Endothelial cell of umbilical vein (primary cell): ENCODE results near the gene EP400. TPM values are rescaled to one million over a fixed set of nuclear protein-coding genes. Genes with fewer than 3 reads are reported as not detected.

ENCODE experiments used
- BruUV-seq: library from RNA; stranded (reverse); fragments of 400-500 nt; replicated peaks from 2 replicates; lab custom pipeline; 2021; lab: Mats Ljungman, UMichigan
- CTCF ChIA-PET: fragments of 300-600, 350-600 bp; sonication (Branson Sonifier 250); formaldehyde crosslinking; loops from one replicate; lab custom pipeline; 2021; ENCODE audit warnings: antibody characterized with exemption, inconsistent platforms; lab: Charles Lee
- POLR2A ChIA-PET: fragments of 300-600, 350-600 bp; sonication (Branson Sonifier 250); formaldehyde crosslinking; loops from one replicate; lab custom pipeline; 2021; ENCODE audit warnings: antibody characterized with exemption, inconsistent platforms; lab: Charles Lee
- DNase-seq: peaks from one replicate; pipeline ENCODE4 v3.0.0-alpha.2; 2011; ENCODE audit warnings: low read depth, low spot score
- FAIRE-seq: peaks from 2 replicates; lab custom pipeline; 2011; peaks lifted over from hg19 to GRCh38; lab: Jason Lieb, UNC
- H2AFZ ChIP-seq: 2 replicates; pipeline ENCODE4 v1.6.0; 2012; ENCODE audit warnings: low read depth, low read length, control low read depth, inconsistent platforms
- H3K27ac ChIP-seq: 2 replicates; pipeline ENCODE4 v1.5.1; 2011; ENCODE audit warnings: low read depth, mild to moderate bottlenecking, control low read depth, low read length, moderate library complexity; ENCODE audit not compliant: insufficient read depth
- H3K27me3 ChIP-seq, 2 experiments: 2 replicates each; pipeline versions ENCODE4 v1.6.0 to v1.6.1; 2011; ENCODE audit warnings: low read length in 2 of 2, mixed read lengths in 1 of 2; ENCODE audit not compliant: control insufficient read depth in 2 of 2, insufficient read depth in 2 of 2
- H3K36me3 ChIP-seq, 2 experiments: 2 replicates in 1 of 2; 3 replicates in 1 of 2; pipeline ENCODE4 v1.5.1; 2011; ENCODE audit warnings: low read length in 2 of 2, mild to moderate bottlenecking in 1 of 2, moderate library complexity in 1 of 2; ENCODE audit not compliant: control insufficient read depth in 2 of 2, insufficient read depth in 2 of 2; ENCODE audit errors: extremely low read depth in 1 of 2
- H3K4me1 ChIP-seq: 3 replicates; pipeline ENCODE4 v1.5.1; 2011; ENCODE audit warnings: mild to moderate bottlenecking, low read length; ENCODE audit not compliant: control insufficient read depth, insufficient read depth; ENCODE audit errors: extremely low read depth
- H3K4me2 ChIP-seq: 2 replicates; pipeline ENCODE4 v1.6.1; 2011; ENCODE audit warnings: low read length, control low read depth, mixed read lengths; ENCODE audit not compliant: insufficient read depth
- H3K4me3 ChIP-seq, 3 experiments: fragments of 200-600 bp in 1 of 3; sonication (generic), shearing (Covaris generic) in 1 of 3; replicated peaks in 1 of 3; 2 replicates each; pipeline ENCODE4 v1.5.1; 2011 to 2016; ENCODE audit warnings: control low read depth in 3 of 3, low read length in 3 of 3, mild to moderate bottlenecking in 2 of 3, inconsistent platforms in 1 of 3, low read depth in 1 of 3, moderate library complexity in 1 of 3; ENCODE audit not compliant: insufficient read depth in 1 of 3
- H3K79me2 ChIP-seq: 2 replicates; pipeline ENCODE4 v1.6.0; 2012; ENCODE audit warnings: low read length, inconsistent platforms; ENCODE audit not compliant: control insufficient read depth, insufficient read depth
- H3K9ac ChIP-seq: replicated peaks from 2 replicates; pipeline ENCODE3; 2011; ENCODE audit warnings: low read length, control low read depth; ENCODE audit not compliant: insufficient read depth; ENCODE audit errors: extremely low read depth
- H3K9me1 ChIP-seq: replicated peaks from 3 replicates; pipeline ENCODE4 v1.6.0; 2011; ENCODE audit warnings: mild to moderate bottlenecking, low read length; ENCODE audit not compliant: control insufficient read depth, insufficient read depth; ENCODE audit errors: extremely low read depth
- H3K9me3 ChIP-seq: replicated peaks from 2 replicates; pipeline ENCODE4 v1.5.1; 2012; ENCODE audit warnings: low read length, inconsistent platforms; ENCODE audit not compliant: control insufficient read depth, insufficient read depth
- H4K20me1 ChIP-seq: replicated peaks from 2 replicates; pipeline ENCODE3; 2011; ENCODE audit warnings: mild to moderate bottlenecking, low read length; ENCODE audit not compliant: control insufficient read depth, insufficient read depth; ENCODE audit errors: extremely low read depth
- CTCF ChIP-seq, 2 donors: IDR thresholded peaks; 1 replicate in 1 of 2; 2 replicates in 1 of 2; pipeline ENCODE4 v1.5.1; 2011; ENCODE audit warnings: low read length in 2 of 2, mild to moderate bottlenecking in 2 of 2, moderate library complexity in 2 of 2, control low read depth in 1 of 2, inconsistent platforms in 1 of 2, low read depth in 1 of 2; ENCODE audit not compliant: insufficient read depth in 1 of 2; ENCODE audit errors: extremely low read depth in 1 of 2
- EZH2 ChIP-seq: IDR thresholded peaks from 2 replicates; pipeline ENCODE4 v1.6.1; 2012; ENCODE audit warnings: borderline replicate concordance, low read depth, mild to moderate bottlenecking, moderate library complexity, low read length, inconsistent platforms; ENCODE audit not compliant: severe bottlenecking
- FOS ChIP-seq: IDR thresholded peaks from 2 replicates; pipeline ENCODE4 v1.6.1; 2011; ENCODE audit warnings: mild to moderate bottlenecking, low read length, moderate library complexity, borderline replicate concordance; ENCODE audit not compliant: insufficient read depth
- GATA2 ChIP-seq: IDR thresholded peaks from 2 replicates; pipeline ENCODE4 v1.7.0; 2011; ENCODE audit warnings: low read depth, mild to moderate bottlenecking, moderate library complexity, mixed read lengths, low read length; ENCODE audit not compliant: insufficient read length, insufficient read depth
- JUN ChIP-seq: IDR thresholded peaks from 2 replicates; pipeline ENCODE4 v1.6.1; 2011; ENCODE audit warnings: borderline replicate concordance, low read depth; ENCODE audit not compliant: insufficient read length, insufficient read depth
- MYC ChIP-seq: IDR thresholded peaks from one replicate; pipeline ENCODE4 v1.6.1; 2011; ENCODE audit warnings: mild to moderate bottlenecking, low read depth, low read length
- POLR2A ChIP-seq: IDR thresholded peaks from 2 replicates; pipeline ENCODE4 v1.6.1; 2012; ENCODE audit warnings: low read depth, mild to moderate bottlenecking, control low read depth, low read length
- POLR2AphosphoS5 ChIP-seq: IDR thresholded peaks from 2 replicates; pipeline ENCODE4 v1.6.1; 2012; ENCODE audit warnings: low read depth, mild to moderate bottlenecking, control low read depth, low read length, moderate library complexity; ENCODE audit not compliant: insufficient read depth
- dilution Hi-C: fragments of 300-500 bp; cut with MboI; formaldehyde crosslinking; loops from one replicate; pipeline ENCODE4 v1.15.0; 2019; ENCODE audit warnings: low sequenced_read_pairs; ENCODE audit not compliant: extremely low pct_ligation_motif_present
- intact Hi-C: fragments of 100-400 bp; cut with micrococcal nuclease; formaldehyde crosslinking; loops from one replicate; pipeline ENCODE4 v1.10.0; 2022
- polyA plus RNA-seq, 4 experiments: library from polyadenylated mRNA; depleted of rRNA in 3 of 4; stranded (reverse) in 3 of 4; unstranded in 1 of 4; fragments of >200 nt; gene quantifications; 2 replicates each; pipeline versions ENCODE4 v1.2.1 to v1.2.3, GENCODE V29; 2011 to 2012; ENCODE audit warnings: missing spikeins in 1 of 4
- total RNA-seq: library from RNA; stranded (reverse); gene quantifications from 2 replicates; pipeline ENCODE4 v1.2.3, GENCODE V29; 2021

Gene EP400
- total and polyA plus RNA-seq, 2 donors (not counting 3 experiments of a cell fraction or from before 2014, with no cell fraction given), result 9.0 to 57.7 TPM

- no peak overlapping the region for H3K4me2 ChIP-seq
- no peaks in the 10 kb centered on the region for H4K20me1 ChIP-seq
- H3K4me3 ChIP-seq, result no peak overlapping the region
- H2AFZ ChIP-seq, result no peak overlapping the region
- dilution Hi-C loops, result no loop called here
- H3K79me2 ChIP-seq, result no peaks in the 10 kb centered on the region
- no peak for TF ChIP-seq EZH2
- no peak for TF ChIP-seq CTCF (IDR thresholded peaks at IDR 0.05; ENCODE audit: extremely low read depth in 1 of 2, insufficient read depth in 1 of 2, low read depth in 1 of 2, low read length in 2 of 2)
- TF ChIP-seq JUN, result no peak
- TF ChIP-seq FOS, result no peak
- no peak for TF ChIP-seq POLR2A
- no peak for TF ChIP-seq MYC
- H3K9me3 ChIP-seq, result no peaks in the 10 kb centered on the region
- ChIA-PET POLR2A (interaction anchor here (0.6 kb wide), 1 partner anchor 12 kb away, joined by 8 read pairs; no protein-coding TSS in a partner anchor), CTCF (no interaction called here)
- DNase-seq (no peak), FAIRE-seq (no peak)
- H3K36me3 ChIP-seq, result peaks cover 0 to 29% of the 10 kb centered on the region in 2 experiments
- no peaks in the 10 kb centered on the region for H3K4me1 ChIP-seq
- no peaks in the 10 kb centered on the region for H3K9me1 ChIP-seq
- no TSS peak for BruUV-seq
- no peak overlapping the region for H3K9ac ChIP-seq
- no peaks in the 10 kb centered on the region for H3K27me3 ChIP-seq
- H3K27ac ChIP-seq, result no peak overlapping the region
- intact Hi-C loops, result no loop called here
Observed at GRCh38 chr12:131942671-131943070, 7.1 kb upstream of the EP400 start.

GRCh38 chr12:131943389-131943788 lies 6.4 kb upstream of the EP400 start:
- ChIA-PET POLR2A (no interaction called here), CTCF (no interaction called here)
- H3K4me1 ChIP-seq, result no peaks in the 10 kb centered on the region
- no peaks in the 10 kb centered on the region for H3K9me1 ChIP-seq
- H2AFZ ChIP-seq, result no peak overlapping the region
- dilution Hi-C loops (no loop called here), intact Hi-C loops (no loop called here)
- H3K79me2 ChIP-seq, result no peaks in the 10 kb centered on the region
- no peak overlapping the region for H3K4me2 ChIP-seq
- no peaks in the 10 kb centered on the region for H3K27me3 ChIP-seq
- BruUV-seq, result no TSS peak
- peaks cover 0 to 29% of the 10 kb centered on the region in 2 experiments for H3K36me3 ChIP-seq
- TF ChIP-seq POLR2A, result no peak
- TF ChIP-seq MYC, result no peak
- no peak for TF ChIP-seq JUN
- no peak for TF ChIP-seq CTCF (IDR thresholded peaks at IDR 0.05; ENCODE audit: extremely low read depth in 1 of 2, insufficient read depth in 1 of 2, low read depth in 1 of 2, low read length in 2 of 2)
- no peak for TF ChIP-seq POLR2AphosphoS5
- TF ChIP-seq GATA2, result no peak
- no peaks in the 10 kb centered on the region for H4K20me1 ChIP-seq
- H3K9me3 ChIP-seq, result no peaks in the 10 kb centered on the region
- H3K27ac ChIP-seq, result no peak overlapping the region
- no peak for DNase-seq
- H3K9ac ChIP-seq, result no peak overlapping the region
- no peak for FAIRE-seq
- no peak overlapping the region for H3K4me3 ChIP-seq
